Mesothelial cell of epicardium (in vitro differentiated cells): ENCODE measurements around the gene RNF212. TPM values are rescaled to one million over a fixed set of nuclear protein-coding genes. Genes with fewer than 3 reads are reported as not detected.

Experiments used
- DNase-seq, 2 experiments: peaks; one replicate each; pipeline ENCODE4 v3.0.0; 2021; ENCODE audit warnings: low spot score in 2 of 2; ENCODE audit not compliant: unreplicated experiment in 2 of 2
- H3K27ac Mint-ChIP-seq: 2 replicates; pipeline ENCODE4 v1.8.0; 2021; ENCODE audit warnings: mixed read lengths
- H3K27me3 Mint-ChIP-seq: 2 replicates; pipeline ENCODE4 v1.8.0; 2021; ENCODE audit warnings: low read depth, mixed read lengths
- H3K36me3 Mint-ChIP-seq: 2 replicates; pipeline ENCODE4 v1.8.0; 2021; ENCODE audit warnings: mixed read lengths
- H3K4me1 Mint-ChIP-seq: 2 replicates; pipeline ENCODE4 v1.8.0; 2021; ENCODE audit warnings: mixed read lengths
- H3K4me3 Mint-ChIP-seq: 2 replicates; pipeline ENCODE4 v1.8.0; 2021; ENCODE audit warnings: mild to moderate bottlenecking, moderate library complexity, mixed read lengths
- H3K9me3 Mint-ChIP-seq: 2 replicates; pipeline ENCODE4 v1.8.0; 2021; ENCODE audit warnings: mixed read lengths
- total RNA-seq: library from RNA; stranded (reverse); gene quantifications from 3 replicates; pipeline ENCODE4 v1.2.1, GENCODE V29; 2021
- TF ChIP-seq, protein P1 (sequence below): fragments of 200-600 bp; sonication (generic); IDR thresholded peaks from one replicate; pipeline ENCODE4 v1.5.0; 2021; ENCODE audit warnings: antibody characterized with exemption; ENCODE audit not compliant: unreplicated experiment

Gene RNF212
- total RNA-seq, 1 donor from 2014 or later, result 10.9 TPM

DNA sequence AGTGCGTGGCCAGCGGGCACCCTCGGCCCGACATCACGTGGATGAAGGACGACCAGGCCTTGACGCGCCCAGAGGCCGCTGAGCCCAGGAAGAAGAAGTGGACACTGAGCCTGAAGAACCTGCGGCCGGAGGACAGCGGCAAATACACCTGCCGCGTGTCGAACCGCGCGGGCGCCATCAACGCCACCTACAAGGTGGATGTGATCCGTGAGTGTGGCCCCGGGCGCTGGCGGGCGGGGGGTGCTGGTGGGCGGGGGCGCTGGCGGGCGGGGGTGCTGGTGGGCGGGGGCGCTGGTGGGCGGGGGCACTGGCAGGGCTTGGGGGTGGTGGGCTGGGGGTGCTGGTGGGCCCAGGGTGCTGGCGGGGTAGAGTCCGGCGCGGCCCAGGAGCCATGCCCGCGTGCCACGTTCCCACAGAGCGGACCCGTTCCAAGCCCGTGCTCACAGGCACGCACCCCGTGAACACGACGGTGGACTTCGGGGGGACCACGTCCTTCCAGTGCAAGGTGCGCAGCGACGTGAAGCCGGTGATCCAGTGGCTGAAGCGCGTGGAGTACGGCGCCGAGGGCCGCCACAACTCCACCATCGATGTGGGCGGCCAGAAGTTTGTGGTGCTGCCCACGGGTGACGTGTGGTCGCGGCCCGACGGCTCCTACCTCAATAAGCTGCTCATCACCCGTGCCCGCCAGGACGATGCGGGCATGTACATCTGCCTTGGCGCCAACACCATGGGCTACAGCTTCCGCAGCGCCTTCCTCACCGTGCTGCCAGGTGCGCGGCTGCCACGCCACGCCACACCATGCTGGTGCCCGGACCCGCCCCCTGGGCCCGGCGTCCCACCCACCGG, 89.2 kb downstream of the RNF212 start:
- H3K27me3 Mint-ChIP-seq, result no peaks in the 10 kb centered on the region
- peaks cover 7% of the 10 kb centered on the region for H3K36me3 Mint-ChIP-seq
- H3K4me3 Mint-ChIP-seq, result no peak overlapping the region
- TF ChIP-seq, protein P1, sequence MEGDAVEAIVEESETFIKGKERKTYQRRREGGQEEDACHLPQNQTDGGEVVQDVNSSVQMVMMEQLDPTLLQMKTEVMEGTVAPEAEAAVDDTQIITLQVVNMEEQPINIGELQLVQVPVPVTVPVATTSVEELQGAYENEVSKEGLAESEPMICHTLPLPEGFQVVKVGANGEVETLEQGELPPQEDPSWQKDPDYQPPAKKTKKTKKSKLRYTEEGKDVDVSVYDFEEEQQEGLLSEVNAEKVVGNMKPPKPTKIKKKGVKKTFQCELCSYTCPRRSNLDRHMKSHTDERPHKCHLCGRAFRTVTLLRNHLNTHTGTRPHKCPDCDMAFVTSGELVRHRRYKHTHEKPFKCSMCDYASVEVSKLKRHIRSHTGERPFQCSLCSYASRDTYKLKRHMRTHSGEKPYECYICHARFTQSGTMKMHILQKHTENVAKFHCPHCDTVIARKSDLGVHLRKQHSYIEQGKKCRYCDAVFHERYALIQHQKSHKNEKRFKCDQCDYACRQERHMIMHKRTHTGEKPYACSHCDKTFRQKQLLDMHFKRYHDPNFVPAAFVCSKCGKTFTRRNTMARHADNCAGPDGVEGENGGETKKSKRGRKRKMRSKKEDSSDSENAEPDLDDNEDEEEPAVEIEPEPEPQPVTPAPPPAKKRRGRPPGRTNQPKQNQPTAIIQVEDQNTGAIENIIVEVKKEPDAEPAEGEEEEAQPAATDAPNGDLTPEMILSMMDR, result no peak
- DNase-seq, result no peak
- no peaks in the 10 kb centered on the region for H3K9me3 Mint-ChIP-seq
- no peak overlapping the region for H3K27ac Mint-ChIP-seq
- H3K4me1 Mint-ChIP-seq, result peaks cover 7% of the 10 kb centered on the region

DNA sequence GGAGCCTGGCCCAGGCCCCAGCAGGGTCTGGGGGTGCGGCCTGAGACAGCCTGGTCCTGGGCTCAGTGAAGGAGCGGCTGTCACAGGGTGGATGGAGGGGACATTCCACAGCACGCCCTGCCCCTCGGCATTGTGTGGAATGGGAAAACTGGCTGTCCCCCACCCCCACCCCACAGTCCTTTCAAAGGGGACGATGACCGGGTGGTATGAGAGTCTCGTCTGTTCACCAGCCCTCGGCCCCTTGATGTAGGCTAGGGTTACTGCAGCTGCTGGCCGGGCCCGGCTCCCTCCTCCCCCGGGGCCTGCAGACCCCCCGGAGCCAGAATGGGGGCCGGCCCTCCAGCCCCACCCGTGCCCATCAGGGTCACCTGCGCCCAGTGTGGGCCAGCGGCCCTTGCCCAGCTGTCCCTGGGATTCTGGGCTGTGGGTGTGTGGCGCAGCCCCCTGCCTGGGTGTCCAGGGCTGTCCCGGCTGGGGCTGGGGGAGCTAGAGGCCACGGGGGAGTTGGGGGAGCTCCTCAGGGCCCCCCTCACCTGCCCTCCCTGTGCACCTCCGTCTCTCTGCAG, 90.2 kb downstream of the RNF212 start:
- no peaks in the 10 kb centered on the region for H3K27me3 Mint-ChIP-seq
- H3K27ac Mint-ChIP-seq, result no peak overlapping the region
- no peaks in the 10 kb centered on the region for H3K9me3 Mint-ChIP-seq
- H3K36me3 Mint-ChIP-seq, result peaks cover 7% of the 10 kb centered on the region
- H3K4me1 Mint-ChIP-seq, result peaks cover 11% of the 10 kb centered on the region
- H3K4me3 Mint-ChIP-seq, result no peak overlapping the region
- TF ChIP-seq, protein P1, result no peak
- no peak for DNase-seq

DNA sequence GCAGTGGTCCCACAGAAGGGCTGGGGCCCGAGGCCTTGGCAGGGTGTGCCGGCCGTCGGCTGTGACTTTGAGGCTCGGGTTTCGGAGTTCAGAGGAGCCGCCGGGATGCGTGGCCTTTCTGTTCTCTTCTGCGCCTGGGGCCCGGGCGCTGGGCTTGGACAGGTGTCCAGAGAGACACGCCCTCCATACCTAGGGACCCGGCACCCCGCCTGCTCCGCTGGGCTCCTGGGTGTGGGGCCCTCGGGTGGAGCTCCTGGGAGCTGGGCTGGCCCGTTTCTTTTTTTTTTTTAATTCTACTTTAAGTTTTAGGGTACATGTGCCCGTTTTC, 90.7 kb downstream of the RNF212 start:
- no peaks in the 10 kb centered on the region for H3K27me3 Mint-ChIP-seq
- no peaks in the 10 kb centered on the region for H3K9me3 Mint-ChIP-seq
- H3K36me3 Mint-ChIP-seq, result peaks cover 7% of the 10 kb centered on the region
- TF ChIP-seq, protein P1, result no peak
- no peak overlapping the region for H3K27ac Mint-ChIP-seq
- H3K4me3 Mint-ChIP-seq, result no peak overlapping the region
- no peak for DNase-seq
- peaks cover 11% of the 10 kb centered on the region for H3K4me1 Mint-ChIP-seq

DNA sequence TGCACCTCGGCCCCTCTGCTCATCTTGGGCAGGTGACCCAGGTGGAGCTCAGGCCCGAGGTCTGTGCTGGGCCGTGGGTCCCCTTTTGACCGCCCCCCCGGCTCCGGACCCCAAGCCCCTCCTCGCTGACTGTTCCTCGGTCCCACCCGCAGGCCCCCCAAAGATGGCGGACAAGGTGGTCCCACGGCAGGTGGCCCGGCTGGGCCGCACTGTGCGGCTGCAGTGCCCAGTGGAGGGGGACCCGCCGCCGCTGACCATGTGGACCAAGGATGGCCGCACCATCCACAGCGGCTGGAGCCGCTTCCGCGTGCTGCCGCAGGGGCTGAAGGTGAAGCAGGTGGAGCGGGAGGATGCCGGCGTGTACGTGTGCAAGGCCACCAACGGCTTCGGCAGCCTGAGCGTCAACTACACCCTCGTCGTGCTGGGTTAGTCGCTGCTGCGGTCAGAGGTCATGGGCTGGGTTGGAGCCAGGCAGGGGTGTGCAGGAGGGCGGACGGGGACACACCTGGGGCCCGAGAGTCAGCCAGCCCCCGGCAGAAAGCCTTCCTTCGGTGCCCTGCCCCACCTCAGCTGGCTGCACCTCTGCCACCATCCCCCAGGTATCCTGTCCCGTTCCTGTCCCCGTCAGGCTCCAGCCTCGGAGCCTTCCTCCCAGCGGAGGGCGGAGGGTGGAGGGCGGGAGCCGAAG, 91.2 kb downstream of the RNF212 start:
- Mint-ChIP-seq H3K27ac (no peak overlapping the region), H3K4me1 (peaks cover 11% of the 10 kb centered on the region), H3K27me3 (no peaks in the 10 kb centered on the region), H3K9me3 (no peaks in the 10 kb centered on the region), H3K4me3 (no peak overlapping the region), H3K36me3 (peaks cover 7% of the 10 kb centered on the region)
- TF ChIP-seq, protein P1, result no peak
- no peak for DNase-seq

Other genes with a start within 250 kb of the RNF212 start
- gene GAK, start 181.2 kb downstream of the RNF212 start, total RNA-seq, result 113 to 114 TPM (median 114 TPM) in 3 replicates
- gene TMEM175, start 181.1 kb downstream of the RNF212 start, total RNA-seq, result 25.5 to 32.5 TPM (median 28.0 TPM) in 3 replicates
- 15.2 to 16.2 TPM (median 15.6 TPM) in 3 replicates for gene DGKQ, start 140.0 kb downstream of the RNF212 start, total RNA-seq
- gene IDUA, start 126.5 kb downstream of the RNF212 start, total RNA-seq, result 63.3 to 68.6 TPM (median 65.8 TPM) in 3 replicates
- gene SLC26A1, start 120.2 kb downstream of the RNF212 start, total RNA-seq, result 0.23 to 0.63 TPM (median 0.38 TPM) in 3 replicates
- gene FGFRL1, start 101.9 kb downstream of the RNF212 start, total RNA-seq, result 35.2 to 37.7 TPM (median 37.4 TPM) in 3 replicates
- gene SPON2, start 59.0 kb upstream of the RNF212 start, total RNA-seq, result 44.0 to 58.7 TPM (median 56.4 TPM) in 3 replicates
- gene CTBP1, start 135.6 kb upstream of the RNF212 start, total RNA-seq, result 186 to 194 TPM (median 192 TPM) in 3 replicates
- 73.4 to 78.2 TPM (median 74.7 TPM) in 3 replicates for gene MAEA, start 176.3 kb upstream of the RNF212 start, total RNA-seq
- gene UVSSA, start 233.6 kb upstream of the RNF212 start, total RNA-seq, result 62.9 to 65.9 TPM (median 63.1 TPM) in 3 replicates